DMS153 treated with DMSO at 0.1 percent for 48 hours (cell line): ENCODE data around the gene ASXL1.
"Not testable (repeated sequence)": the region's sequence is repeated elsewhere in the genome, so short reads cannot be mapped to it uniquely, and the experiment has no call there.

Source experiments
- DNase-seq: peaks from one replicate; lab custom pipeline; 2025; ENCODE audit not compliant: unreplicated experiment; lab: John Stamatoyannopoulos, UW

ASXL1 gene

DNA sequence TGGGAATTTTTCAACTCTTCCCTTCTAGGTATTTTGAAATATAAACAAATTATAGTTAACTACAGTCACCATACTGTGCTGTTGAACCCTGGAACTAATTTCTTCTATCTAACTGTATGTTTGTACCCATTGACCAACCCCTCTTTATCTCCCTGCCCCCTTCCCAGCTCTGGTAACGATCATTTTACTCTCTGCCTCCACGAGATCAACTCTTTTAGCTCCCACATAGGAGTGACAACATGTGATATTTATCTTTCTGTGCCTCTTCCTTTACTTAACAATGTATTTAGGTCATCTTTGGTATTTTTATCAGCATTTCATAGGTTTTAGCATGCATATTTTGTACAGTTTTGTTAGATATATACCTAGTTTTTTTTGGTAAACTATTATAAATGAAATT lies 45.9 kb downstream of the ASXL1 start:
- no peak for DNase-seq

DNA sequence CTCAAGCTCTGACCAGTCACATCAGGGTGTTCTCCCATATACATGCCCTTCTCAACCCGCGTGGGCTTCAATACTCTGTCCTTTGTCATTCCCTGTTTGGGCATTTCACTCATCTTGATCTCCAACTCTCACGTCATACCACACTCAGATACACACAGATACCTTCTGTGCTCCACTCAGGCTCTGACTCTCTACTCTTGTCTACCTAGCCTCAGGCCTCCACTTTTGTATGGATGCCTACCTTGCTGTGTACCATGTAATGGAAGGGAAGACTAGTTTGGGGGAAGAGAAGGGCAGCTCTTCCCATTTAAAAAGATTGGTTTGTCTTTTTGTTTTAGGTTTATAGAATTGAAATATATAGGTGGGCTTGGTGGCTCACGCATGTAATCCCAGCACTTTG lies 48.6 kb downstream of the ASXL1 start:
- DNase-seq, result no peak

DNA sequence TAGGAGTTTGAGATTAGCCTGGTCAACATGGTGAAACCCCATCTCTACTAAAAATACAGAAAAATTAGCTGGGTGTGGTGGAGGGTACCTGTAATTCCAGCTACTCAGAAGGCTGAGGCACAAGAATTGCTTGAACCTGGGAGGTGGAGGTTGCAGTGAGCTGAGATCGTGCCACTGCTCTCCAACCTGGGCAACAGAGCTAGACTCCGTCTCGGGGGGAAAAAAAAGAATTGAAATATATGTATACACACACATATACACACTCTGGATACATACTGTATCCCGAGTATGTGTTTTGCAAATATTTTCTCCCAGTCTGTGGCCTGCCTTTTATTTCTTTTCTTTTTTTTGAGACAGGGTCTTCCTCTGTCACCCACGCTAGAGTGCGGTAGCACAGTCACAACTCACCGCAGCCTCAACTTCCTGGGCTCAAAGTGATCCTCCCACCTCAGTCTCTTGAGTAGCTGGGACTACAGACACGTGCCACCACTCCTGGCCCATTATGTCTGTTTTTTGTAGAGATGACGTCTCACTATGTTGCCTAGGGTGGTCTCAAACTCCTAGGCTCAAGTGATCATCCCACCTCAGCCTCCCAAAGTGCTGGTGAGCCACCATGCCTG lies 49.1 kb downstream of the ASXL1 start:
- DNase-seq, result not testable (repeated sequence)

DNA sequence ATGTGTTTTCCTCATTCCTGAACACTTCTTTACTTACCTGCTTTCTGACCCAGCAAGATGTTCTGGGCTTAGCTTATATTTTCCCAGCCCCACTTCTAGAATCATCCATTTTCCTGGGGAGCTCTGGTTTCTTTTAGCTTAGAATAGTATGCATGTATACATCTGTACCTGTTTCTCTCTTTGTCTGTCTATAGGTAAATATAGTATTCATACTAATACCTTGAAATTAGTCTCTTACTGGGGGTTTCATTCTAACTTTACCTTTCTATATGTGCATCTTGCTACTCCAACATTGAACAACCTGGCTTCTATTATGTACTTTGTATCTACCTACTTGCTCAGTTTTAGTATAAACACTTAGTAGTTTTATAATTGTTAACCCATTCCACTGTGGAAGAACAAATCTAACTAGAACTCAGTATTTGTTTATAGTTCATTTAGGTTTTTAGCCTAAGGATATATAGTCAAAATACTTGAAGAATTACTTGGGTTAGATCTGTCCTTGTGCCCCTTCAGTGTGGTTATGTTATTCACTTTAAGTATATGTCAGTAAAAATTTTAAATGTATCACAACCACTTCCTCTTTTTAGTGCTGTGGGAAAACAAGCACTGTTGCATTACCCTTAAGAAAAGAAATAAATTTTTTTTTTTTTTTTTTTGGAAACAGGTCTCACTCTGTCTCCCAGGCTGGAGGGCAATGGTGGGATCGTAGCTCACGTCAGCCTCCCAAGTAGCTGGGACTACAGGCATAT lies 54.0 kb downstream of the ASXL1 start:
- DNase-seq, result no peak

DNA sequence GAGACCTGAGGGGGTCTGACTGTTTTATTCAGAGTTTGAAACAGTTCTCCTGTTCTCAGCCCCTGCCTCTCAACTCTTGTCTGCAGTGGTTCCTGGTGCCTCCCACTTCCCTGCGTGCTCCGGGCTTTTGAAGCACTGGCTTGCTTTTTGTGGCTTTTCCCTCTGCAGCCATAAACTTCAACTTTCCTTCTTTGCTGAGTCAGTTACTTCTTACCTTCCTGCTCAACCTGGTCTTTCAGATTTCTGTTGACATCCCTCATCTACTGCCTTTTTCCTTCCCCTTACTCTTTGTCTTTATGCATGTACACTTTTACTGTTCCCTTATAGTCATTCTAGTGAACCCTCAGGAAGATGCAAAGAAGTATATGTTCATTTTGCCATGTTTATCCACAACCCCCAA lies 57.4 kb downstream of the ASXL1 start:
- no peak for DNase-seq

DNA sequence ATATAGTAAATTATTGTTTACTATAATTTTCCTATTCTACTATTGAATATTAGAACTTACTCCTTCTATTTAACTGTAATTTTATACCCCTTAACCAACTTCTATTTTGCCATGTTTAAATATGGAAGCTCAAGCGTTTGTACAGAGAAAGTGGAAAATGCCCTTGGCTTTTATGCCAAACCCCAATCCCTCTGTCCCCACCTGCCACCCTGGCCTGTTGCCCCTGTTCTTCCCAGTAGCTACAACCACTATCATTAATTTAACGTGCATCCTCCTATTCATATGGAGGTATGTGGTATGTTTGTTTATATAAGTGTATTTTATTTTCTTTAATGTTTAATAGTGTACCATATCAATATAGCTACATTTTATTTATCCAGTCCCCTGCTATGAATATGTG lies 58.1 kb downstream of the ASXL1 start:
- no peak for DNase-seq

DNA sequence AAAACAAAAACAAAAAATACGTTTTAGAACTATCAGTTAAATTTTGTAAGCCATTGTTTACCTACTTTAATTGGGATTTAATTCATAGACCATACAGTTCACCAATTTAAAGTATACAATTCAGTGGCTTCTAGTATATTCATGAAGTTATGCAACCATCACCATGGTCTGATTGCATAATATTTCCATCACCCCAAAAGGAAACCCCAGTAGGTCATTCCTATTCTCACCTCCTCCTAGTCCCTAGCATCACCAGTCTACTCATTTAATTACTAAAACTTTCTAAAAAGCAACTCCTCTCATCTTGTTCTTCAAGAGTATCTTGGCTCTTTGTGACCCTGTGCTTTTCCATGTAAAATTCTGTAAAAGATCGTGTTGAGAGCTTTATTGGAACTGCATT lies 60.2 kb downstream of the ASXL1 start:
- DNase-seq, result no peak

DNA sequence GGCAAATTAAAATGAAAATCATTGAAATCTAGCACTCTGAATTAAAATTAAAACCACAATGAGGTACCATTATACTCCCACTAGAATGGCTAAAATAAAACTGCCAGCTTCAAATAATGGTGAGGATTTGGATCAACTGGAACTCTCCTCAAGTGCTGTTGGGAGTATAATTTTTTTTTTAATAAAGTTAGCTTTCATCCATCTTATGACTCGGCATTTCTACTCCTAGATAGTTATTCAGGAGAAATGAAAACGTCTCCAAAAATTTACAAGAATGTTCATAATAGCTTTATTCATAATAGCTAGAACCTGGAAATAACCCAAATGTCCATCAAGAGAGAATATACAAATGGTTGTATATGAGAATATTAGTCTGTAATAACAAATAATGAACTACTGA lies 63.2 kb downstream of the ASXL1 start:
- no peak for DNase-seq

DNA sequence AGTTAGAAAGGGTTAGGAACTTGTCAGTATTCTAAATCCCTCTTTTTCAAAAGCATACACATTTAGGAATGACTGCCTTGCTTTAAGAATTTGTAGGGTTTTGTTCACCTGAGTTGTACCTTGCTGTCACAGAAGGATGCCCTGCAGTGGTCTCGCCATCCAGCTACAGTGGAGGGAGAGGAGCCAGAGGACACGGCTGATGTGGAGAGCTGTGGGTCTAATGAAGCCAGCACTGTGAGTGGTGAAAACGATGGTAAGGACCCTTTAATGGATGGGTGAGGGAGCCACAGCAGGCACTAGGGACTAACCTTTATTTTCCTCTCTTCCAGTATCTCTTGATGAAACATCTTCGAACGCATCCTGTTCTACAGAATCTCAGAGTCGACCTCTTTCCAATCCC lies 69.9 kb downstream of the ASXL1 start:
- DNase-seq, result no peak

DNA sequence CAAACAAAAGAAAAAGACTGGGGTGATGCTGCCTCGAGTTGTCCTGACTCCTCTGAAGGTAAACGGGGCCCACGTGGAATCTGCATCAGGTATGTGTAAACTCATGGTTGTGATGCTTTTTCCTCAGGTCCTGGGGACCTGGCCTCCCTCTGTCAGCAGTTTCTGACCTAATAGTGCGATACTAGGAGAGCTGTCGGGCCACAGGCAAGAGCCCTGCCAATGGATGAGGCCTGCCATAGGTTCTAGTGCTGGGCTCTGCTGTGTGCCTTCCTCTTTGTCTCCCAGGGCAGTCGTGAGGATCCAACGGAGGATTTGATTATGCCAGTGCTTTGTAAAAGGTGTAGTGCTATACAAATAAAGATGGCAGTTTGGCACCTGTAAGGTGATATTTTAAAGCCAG lies 71.2 kb downstream of the ASXL1 start:
- no peak for DNase-seq

DNA sequence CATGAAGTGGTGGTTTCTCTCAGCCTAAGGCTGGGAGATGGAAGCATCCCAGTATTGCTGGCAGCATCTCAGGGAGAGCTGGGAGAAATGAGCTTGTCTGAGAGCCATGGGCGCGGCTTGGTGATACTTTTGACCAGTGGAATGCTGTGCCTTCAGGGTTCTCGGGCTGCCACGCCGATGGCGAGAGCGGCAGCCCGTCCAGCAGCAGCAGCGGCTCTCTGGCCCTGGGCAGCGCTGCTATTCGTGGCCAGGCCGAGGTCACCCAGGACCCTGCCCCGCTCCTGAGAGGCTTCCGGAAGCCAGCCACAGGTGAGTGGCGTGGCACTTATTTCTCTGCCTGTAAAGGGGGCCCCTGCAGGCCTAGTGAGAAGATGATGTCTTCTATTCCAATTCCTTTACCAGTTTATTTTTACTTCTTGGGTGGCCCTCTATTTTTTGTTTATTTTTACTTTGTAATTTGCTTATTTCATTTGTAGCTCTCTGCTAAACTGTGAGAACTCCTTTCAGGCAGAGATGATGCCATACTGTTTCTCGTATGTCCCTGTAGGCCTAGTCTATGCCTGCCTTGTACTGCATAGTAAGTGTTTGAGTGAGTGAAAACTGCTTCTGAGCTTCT lies 71.7 kb downstream of the ASXL1 start:
- no peak for DNase-seq

DNA sequence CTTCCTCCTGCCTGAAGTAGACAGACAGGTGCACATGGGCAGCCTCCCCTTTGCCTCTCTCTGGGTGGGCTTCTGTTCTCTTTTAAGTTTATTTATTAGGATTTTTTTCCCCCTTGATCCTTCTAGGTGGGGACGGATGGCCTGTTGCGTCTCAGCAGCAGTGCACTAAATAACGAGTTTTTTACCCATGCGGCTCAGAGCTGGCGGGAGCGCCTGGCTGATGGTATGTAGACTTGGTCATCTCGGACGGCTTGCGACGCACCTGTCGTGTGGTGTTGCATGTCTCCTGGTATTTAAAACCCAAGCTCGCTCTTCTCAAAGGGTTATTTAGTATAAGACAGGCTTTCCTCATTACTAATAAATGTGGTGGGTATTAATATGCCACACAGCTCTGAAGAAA lies 73.3 kb downstream of the ASXL1 start:
- DNase-seq, result no peak

DNA sequence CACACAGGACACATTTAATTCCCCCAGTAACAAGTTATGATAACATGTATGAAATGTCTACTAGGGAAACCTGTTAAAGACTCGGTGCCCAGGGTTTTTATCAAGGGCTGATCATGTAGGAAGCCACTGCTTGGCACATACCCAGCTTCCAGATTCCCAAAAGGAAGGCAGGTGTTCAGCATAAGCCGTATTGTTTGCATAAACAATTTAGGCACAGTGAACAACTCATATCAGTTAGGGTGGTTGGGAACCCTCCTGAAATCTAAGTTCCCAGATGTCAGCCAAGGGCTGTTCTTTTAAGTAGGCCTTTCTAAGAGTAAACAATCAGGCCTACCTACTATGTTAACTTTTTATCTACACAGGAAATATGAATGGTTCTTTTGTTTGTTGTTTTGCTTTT lies 74.1 kb downstream of the ASXL1 start:
- no peak for DNase-seq

DNA sequence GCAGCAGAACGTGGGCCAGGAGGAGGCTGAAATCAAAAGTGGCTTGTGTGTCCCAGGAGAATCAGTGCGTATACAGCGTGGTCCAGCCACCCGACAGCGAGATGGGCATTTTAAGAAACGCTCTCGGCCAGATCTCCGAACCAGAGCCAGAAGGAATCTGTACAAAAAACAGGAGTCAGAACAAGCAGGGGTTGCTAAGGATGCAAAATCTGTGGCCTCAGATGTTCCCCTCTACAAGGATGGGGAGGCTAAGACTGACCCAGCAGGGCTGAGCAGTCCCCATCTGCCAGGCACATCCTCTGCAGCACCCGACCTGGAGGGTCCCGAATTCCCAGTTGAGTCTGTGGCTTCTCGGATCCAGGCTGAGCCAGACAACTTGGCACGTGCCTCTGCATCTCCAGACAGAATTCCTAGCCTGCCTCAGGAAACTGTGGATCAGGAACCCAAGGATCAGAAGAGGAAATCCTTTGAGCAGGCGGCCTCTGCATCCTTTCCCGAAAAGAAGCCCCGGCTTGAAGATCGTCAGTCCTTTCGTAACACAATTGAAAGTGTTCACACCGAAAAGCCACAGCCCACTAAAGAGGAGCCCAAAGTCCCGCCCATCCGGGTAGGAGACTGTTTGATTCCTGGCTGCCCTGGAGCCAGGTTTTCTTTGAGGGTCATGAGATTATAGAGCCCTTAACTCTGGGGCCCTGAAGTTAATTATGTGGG lies 75.3 kb downstream of the ASXL1 start:
- no peak for DNase-seq

DNA sequence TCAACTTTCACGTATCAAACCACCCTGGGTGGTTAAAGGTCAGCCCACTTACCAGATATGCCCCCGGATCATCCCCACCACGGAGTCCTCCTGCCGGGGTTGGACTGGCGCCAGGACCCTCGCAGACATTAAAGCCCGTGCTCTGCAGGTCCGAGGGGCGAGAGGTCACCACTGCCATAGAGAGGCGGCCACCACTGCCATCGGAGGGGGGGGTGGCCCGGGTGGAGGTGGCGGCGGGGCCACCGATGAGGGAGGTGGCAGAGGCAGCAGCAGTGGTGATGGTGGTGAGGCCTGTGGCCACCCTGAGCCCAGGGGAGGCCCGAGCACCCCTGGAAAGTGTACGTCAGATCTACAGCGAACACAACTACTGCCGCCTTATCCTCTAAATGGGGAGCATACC lies 76.3 kb downstream of the ASXL1 start:
- DNase-seq, result no peak

DNA sequence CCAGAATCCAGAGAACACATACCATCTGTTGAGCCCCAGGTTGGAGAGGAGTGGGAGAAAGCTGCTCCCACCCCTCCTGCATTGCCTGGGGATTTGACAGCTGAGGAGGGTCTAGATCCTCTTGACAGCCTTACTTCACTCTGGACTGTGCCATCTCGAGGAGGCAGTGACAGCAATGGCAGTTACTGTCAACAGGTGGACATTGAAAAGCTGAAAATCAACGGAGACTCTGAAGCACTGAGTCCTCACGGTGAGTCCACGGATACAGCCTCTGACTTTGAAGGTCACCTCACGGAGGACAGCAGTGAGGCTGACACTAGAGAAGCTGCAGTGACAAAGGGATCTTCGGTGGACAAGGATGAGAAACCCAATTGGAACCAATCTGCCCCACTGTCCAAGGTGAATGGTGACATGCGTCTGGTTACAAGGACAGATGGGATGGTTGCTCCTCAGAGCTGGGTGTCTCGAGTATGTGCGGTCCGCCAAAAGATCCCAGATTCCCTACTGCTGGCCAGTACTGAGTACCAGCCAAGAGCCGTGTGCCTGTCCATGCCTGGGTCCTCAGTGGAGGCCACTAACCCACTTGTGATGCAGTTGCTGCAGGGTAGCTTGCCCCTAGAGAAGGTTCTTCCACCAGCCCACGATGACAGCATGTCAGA lies 77.4 kb downstream of the ASXL1 start:
- no peak for DNase-seq

DNA sequence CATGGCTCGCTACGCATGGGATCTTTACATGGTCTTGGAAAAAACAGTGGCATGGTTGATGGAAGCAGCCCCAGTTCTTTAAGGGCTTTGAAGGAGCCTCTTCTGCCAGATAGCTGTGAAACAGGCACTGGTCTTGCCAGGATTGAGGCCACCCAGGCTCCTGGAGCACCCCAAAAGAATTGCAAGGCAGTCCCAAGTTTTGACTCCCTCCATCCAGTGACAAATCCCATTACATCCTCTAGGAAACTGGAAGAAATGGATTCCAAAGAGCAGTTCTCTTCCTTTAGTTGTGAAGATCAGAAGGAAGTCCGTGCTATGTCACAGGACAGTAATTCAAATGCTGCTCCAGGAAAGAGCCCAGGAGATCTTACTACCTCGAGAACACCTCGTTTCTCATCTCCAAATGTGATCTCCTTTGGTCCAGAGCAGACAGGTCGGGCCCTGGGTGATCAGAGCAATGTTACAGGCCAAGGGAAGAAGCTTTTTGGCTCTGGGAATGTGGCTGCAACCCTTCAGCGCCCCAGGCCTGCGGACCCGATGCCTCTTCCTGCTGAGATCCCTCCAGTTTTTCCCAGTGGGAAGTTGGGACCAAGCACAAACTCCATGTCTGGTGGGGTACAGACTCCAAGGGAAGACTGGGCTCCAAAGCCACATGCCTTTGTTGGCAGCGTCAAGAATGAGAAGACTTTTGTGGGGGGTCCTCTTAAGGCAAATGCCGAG lies 78.2 kb downstream of the ASXL1 start:
- DNase-seq, result no peak

DNA sequence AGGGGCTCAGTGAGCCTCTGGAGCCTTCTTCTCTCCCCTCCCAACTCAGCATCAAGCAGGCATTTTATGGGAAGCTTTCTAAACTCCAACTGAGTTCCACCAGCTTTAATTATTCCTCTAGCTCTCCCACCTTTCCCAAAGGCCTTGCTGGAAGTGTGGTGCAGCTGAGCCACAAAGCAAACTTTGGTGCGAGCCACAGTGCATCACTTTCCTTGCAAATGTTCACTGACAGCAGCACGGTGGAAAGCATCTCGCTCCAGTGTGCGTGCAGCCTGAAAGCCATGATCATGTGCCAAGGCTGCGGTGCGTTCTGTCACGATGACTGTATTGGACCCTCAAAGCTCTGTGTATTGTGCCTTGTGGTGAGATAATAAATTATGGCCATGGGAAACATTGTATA lies 78.8 kb downstream of the ASXL1 start:
- DNase-seq, result no peak

DNA sequence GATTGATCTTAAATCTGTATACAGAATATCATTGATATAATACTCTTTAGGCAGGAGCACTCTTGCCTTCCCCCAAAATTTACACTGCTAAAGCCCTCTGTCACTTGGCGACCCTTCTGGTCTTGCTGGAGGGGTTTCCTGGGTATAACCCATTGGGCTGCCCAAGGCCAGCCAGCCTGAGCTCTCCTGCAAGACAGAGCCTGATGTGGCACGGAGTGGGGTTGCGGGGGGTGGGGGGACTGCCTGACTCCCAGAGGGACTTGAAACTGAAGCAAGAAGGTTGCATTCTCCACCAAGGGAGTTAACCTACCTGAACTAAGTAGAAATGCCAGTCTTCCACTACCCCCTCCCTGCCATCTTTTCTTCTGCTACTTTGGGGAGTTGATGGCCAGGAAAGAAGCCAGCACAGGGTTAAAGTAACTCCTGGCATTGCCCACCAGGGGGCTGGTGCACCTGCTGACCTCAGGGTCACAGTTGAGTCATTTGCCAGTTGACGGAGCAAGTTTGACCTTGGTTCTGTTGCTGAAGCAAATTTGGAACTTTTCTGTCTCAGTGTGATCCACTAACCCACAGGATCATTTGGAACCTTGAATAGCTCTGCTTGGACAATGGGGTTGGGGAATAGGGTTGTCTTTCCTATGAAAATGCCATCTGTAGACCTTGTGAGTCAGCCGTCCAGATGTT lies 79.4 kb downstream of the ASXL1 start:
- no peak for DNase-seq

DNA sequence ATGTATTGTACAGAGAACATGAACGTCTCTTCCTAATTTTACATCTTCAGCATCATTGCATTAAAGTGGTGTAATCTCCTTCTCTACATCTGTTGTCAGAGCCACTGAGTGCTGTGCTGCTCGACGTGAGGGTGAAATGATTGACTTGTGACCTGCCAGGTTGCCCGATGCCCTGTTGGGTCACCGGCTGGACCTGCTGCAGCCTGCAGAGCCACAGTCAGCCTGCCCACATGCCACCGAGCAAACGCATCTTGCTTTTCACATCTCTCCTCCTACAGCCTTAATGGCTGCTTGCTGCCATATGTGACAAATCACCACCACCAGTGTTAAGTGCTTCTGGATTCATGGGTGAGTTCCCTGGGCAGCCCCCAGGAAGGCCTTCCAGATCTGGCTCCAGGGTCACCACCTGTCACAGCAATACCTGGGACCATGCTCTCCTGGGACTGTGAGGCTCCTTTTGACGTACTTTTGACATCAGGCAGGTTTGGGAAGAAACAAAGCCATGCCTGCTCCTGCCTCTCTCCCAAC lies 80.3 kb downstream of the ASXL1 start:
- DNase-seq, result no peak
